B cell (primary cell): ENCODE data around the gene CCDC88C.

Source experiments
- EZH2 ChIP-seq: IDR thresholded peaks from 2 replicates; pipeline ENCODE4 v1.6.1; 2012; ENCODE audit warnings: borderline replicate concordance, low read depth, mild to moderate bottlenecking, moderate library complexity, low read length; ENCODE audit not compliant: insufficient read depth, poor library complexity, severe bottlenecking
- TF ChIP-seq, protein P1 (sequence below): fragments of 200-600 bp; IDR thresholded peaks from one replicate; pipeline ENCODE4 v1.8.0; 2022; ENCODE audit warnings: antibody characterized with exemption, mild to moderate bottlenecking

DNA sequence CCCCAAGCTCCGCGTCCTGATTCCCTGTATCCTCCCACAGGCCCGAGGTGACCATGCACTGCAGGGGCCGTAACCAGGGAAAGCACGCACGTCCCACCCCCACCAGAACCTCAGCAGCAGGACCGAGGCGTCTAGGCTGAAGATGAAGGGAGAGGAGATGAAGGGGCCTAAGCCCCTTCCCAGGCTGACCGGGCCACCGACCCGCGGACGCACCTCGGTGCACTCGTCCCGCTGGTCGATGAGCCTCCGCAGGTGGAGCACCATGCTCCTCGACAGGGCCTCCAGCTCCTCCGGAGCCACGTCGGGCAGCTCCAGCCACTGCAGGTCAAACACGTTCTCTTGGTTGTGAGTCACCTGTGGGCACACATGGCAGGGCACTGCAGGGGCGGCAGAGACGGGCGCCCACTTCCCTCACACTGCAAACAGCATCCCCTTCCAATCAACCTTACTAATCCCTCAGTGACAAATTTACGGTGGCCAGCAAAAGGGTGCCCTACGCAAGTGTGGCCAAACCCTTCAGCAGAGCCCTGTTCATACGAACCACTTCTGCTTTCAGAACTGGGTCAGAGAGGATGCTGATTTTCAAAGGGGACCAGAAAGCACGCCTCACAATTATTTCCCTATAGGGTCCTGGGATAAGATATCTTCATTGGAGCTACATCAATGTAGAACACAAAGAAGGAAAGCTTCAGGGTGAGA, 77.8 kb downstream of the CCDC88C start:
- TF ChIP-seq, protein P1, sequence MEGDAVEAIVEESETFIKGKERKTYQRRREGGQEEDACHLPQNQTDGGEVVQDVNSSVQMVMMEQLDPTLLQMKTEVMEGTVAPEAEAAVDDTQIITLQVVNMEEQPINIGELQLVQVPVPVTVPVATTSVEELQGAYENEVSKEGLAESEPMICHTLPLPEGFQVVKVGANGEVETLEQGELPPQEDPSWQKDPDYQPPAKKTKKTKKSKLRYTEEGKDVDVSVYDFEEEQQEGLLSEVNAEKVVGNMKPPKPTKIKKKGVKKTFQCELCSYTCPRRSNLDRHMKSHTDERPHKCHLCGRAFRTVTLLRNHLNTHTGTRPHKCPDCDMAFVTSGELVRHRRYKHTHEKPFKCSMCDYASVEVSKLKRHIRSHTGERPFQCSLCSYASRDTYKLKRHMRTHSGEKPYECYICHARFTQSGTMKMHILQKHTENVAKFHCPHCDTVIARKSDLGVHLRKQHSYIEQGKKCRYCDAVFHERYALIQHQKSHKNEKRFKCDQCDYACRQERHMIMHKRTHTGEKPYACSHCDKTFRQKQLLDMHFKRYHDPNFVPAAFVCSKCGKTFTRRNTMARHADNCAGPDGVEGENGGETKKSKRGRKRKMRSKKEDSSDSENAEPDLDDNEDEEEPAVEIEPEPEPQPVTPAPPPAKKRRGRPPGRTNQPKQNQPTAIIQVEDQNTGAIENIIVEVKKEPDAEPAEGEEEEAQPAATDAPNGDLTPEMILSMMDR = no peak
- TF ChIP-seq EZH2 = no peak
